DMS153 treated with DMSO at 0.1 percent for 48 hours (cell line): ENCODE results near the gene CASP8.

Source experiments
- DNase-seq: peaks from one replicate; lab custom pipeline; 2025; ENCODE audit not compliant: unreplicated experiment; lab: John Stamatoyannopoulos, UW

The CASP8 gene

DNA sequence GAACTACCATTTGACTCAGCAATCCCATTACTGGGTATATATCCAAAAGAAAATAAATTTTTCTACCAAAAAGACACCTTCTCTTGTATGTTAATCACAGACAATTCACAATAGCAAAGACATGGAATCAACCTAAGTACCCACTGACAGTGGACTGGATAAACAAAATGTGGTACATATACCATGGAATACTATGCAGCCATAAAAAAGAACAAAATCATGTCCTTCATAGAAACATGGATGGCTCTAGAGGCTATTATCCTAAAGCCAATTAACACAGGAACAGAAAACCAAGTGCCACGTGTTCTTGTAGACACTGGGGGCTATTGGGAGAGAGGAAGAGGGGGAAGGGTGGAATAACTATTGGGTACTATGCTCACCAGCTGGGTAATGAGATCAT, 69.1 kb downstream of the CASP8 start:
- DNase-seq = no peak
